ENCODE data around the gene CHD9. TPM values are rescaled to one million over a fixed set of nuclear protein-coding genes. Genes with fewer than 3 reads are reported as not detected.

CHD9 gene
- total RNA-seq, 1 donor from 2014 or later: 86.0 TPM

DNA sequence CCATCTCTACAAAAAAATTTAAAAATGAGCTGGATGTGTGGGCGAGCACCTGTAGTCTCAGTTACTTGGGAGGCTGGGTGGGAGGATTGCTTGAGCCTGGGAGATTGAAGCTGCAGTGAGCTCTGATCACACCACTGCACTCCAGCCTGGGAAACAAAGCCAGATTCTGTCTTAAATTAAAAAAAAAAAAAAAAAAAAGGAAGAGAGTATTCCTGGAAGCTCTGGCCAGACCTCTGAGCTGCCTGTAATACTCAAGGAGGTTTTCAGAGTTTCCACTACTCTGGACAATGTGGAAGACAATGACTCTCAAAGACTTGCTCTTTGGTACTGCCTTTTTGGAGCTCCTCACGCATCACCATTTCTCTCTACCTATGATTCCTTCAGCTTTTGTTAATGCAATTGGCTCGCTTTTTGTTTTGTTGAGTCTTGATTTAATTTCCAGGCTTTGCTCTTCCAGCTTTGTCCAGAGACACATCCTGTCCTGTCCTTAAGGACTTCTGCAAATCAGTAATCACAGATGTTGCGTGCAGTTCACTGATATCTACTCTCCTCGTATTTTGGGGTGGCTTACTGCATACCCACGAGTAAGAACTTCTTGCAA lies 10.8 kb downstream of the CHD9 start:
- no peak overlapping the region for H3K9ac ChIP-seq
- H3K27ac ChIP-seq: no peak overlapping the region
- H3K36me3 ChIP-seq: no peaks in the 10 kb centered on the region
- H3F3A ChIP-seq (ENCODE audit: low read depth): no peaks in the 10 kb centered on the region
- peaks cover 26% of the 10 kb centered on the region for H3K4me1 Mint-ChIP-seq
- no peak overlapping the region for H3K4me3 ChIP-seq
- peaks cover 18% of the 10 kb centered on the region for H3K79me2 ChIP-seq (ENCODE audit: low read depth)
- H3K9me3 ChIP-seq (ENCODE audit: low read depth): no peaks in the 10 kb centered on the region
- no peak overlapping the region for H2AFZ ChIP-seq (replicated peaks)
- no peak overlapping the region for H3K4me2 ChIP-seq
- H3K27me3 Mint-ChIP-seq (ENCODE audit: insufficient read depth, low read depth): no peaks in the 10 kb centered on the region
- no peaks in the 10 kb centered on the region for H3K27me3 ChIP-seq
- DNase-seq (ENCODE audit: low spot score): no peak
- peaks cover 7% of the 10 kb centered on the region for H3K4me1 ChIP-seq
- H4K20me1 ChIP-seq (ENCODE audit: low read depth): no peaks in the 10 kb centered on the region
- H3K9me3 Mint-ChIP-seq: no peaks in the 10 kb centered on the region
- no peak overlapping the region for H3K4me3 Mint-ChIP-seq
- H3K36me3 Mint-ChIP-seq: peaks cover 10% of the 10 kb centered on the region
- peak overlapping the region; percentile 90 for H3K27ac Mint-ChIP-seq
- TF ChIP-seq CTCF (IDR thresholded peaks at IDR 0.05): no peak
- TF ChIP-seq EZH2phosphoT487 (IDR thresholded peaks at IDR 0.05): no peak
- TF ChIP-seq EZH2 (IDR thresholded peaks at IDR 0.05): no peak

DNA sequence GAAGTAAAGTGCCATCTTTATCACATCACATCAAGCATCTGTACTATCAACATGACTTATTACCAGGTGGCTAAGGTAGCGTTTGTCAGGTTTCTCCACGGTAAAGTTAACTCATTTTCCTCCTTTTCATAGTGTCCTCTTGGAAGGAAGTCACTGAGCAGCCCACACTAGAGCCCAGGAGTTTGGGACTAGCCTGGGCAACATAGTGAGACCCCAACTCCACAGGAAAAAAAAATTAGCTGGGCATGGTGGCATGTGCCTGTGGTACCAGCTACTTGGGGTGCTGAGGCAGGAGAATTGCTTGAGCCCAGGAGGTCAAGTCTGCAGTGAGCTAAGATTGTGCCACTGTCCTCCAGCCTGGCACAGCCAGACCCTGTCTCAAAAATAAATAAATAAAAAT lies 12.9 kb downstream of the CHD9 start:
- Histone ChIP-seq H3K4me2 (no peak overlapping the region), H4K20me1 (ENCODE audit: low read depth) (no peaks in the 10 kb centered on the region), H3K27me3 (no peaks in the 10 kb centered on the region)

DNA sequence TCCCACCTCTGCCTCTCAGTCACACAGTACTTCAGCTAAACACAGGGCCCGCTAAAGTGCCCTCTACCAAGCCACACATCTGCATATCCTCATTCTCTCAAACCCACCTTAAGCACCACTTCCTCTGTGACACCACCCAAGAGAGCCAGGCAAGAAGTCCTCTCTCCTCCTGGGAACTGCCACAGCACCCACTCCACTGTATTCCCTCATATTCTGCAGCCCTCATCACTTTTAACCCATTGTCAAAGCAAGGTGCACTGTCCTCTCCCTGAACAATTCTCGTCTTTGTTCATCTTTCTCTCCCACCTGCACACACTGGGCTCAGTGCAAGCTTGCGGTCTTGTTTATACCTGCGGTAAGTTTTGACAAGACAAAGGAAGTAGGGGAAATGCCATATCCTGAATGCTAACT lies 13.6 kb downstream of the CHD9 start:
- H3K27me3 Mint-ChIP-seq (ENCODE audit: insufficient read depth, low read depth): no peaks in the 10 kb centered on the region
- H3K4me3 Mint-ChIP-seq: no peak overlapping the region
- H3F3A ChIP-seq (ENCODE audit: low read depth): peaks cover 12% of the 10 kb centered on the region
- H3K9me3 ChIP-seq (ENCODE audit: low read depth): no peaks in the 10 kb centered on the region
- DNase-seq (ENCODE audit: low spot score): no peak
- no peak overlapping the region for H3K4me3 ChIP-seq
- H3K27ac ChIP-seq: no peak overlapping the region
- no peak overlapping the region for H3K4me2 ChIP-seq
- H3K36me3 Mint-ChIP-seq: peaks cover 13% of the 10 kb centered on the region
- TF ChIP-seq CTCF (IDR thresholded peaks at IDR 0.05) (no peak), EZH2 (IDR thresholded peaks at IDR 0.05) (no peak), EZH2phosphoT487 (IDR thresholded peaks at IDR 0.05) (no peak)
- no peak overlapping the region for H2AFZ ChIP-seq (replicated peaks)
- H3K79me2 ChIP-seq (ENCODE audit: low read depth): peaks cover 8% of the 10 kb centered on the region
- no peaks in the 10 kb centered on the region for H3K36me3 ChIP-seq
- H4K20me1 ChIP-seq (ENCODE audit: low read depth): no peaks in the 10 kb centered on the region
- no peaks in the 10 kb centered on the region for H3K9me3 Mint-ChIP-seq
- H3K4me1 ChIP-seq: peaks cover 11% of the 10 kb centered on the region
- no peaks in the 10 kb centered on the region for H3K27me3 ChIP-seq
- H3K27ac Mint-ChIP-seq: no peak overlapping the region
- peaks cover 35% of the 10 kb centered on the region for H3K4me1 Mint-ChIP-seq
- no peak overlapping the region for H3K9ac ChIP-seq

More for the DNA sequence above, 12.9 kb downstream of the CHD9 start:
- no peak overlapping the region for H3K4me3 Mint-ChIP-seq
- H3K27me3 Mint-ChIP-seq (ENCODE audit: insufficient read depth, low read depth): no peaks in the 10 kb centered on the region
- Histone ChIP-seq H3K36me3 (no peaks in the 10 kb centered on the region), H2AFZ (replicated peaks) (no peak overlapping the region), H3K9ac (no peak overlapping the region), H3K79me2 (ENCODE audit: low read depth) (peaks cover 4% of the 10 kb centered on the region), H3K4me3 (no peak overlapping the region), H3K4me1 (peaks cover 11% of the 10 kb centered on the region), H3F3A (ENCODE audit: low read depth) (peaks cover 12% of the 10 kb centered on the region), H3K27ac (no peak overlapping the region), H3K9me3 (ENCODE audit: low read depth) (no peaks in the 10 kb centered on the region)
- no peak overlapping the region for H3K27ac Mint-ChIP-seq
- no peak for TF ChIP-seq EZH2phosphoT487 (IDR thresholded peaks at IDR 0.05)
- DNase-seq (ENCODE audit: low spot score): no peak
- no peaks in the 10 kb centered on the region for H3K9me3 Mint-ChIP-seq
- H3K36me3 Mint-ChIP-seq: peaks cover 13% of the 10 kb centered on the region
- peaks cover 32% of the 10 kb centered on the region for H3K4me1 Mint-ChIP-seq

GRCh38 chr16:53069772-53070171 lies 15.0 kb downstream of the CHD9 start:
- Mint-ChIP-seq H3K4me3 (no peak overlapping the region), H3K9me3 (peaks cover 11% of the 10 kb centered on the region), H3K4me1 (peaks cover 30% of the 10 kb centered on the region), H3K36me3 (peaks cover 22% of the 10 kb centered on the region), H3K27ac (no peak overlapping the region), H3K27me3 (ENCODE audit: insufficient read depth, low read depth) (no peaks in the 10 kb centered on the region)
- TF ChIP-seq CTCF (IDR thresholded peaks at IDR 0.05) (no peak), EZH2 (IDR thresholded peaks at IDR 0.05) (no peak), EZH2phosphoT487 (IDR thresholded peaks at IDR 0.05) (no peak)
- Histone ChIP-seq H3K4me1 (peaks cover 11% of the 10 kb centered on the region), H3K36me3 (no peaks in the 10 kb centered on the region), H3K9ac (no peak overlapping the region), H3K4me2 (no peak overlapping the region), H3K9me3 (ENCODE audit: low read depth) (no peaks in the 10 kb centered on the region), H3K4me3 (no peak overlapping the region), H3K27me3 (no peaks in the 10 kb centered on the region), H3K79me2 (ENCODE audit: low read depth) (peaks cover 12% of the 10 kb centered on the region), H2AFZ (replicated peaks) (no peak overlapping the region), H3K27ac (no peak overlapping the region), H4K20me1 (ENCODE audit: low read depth) (no peaks in the 10 kb centered on the region), H3F3A (ENCODE audit: low read depth) (peaks cover 12% of the 10 kb centered on the region)
- DNase-seq (ENCODE audit: low spot score): no peak
